HCT116 (cell line): Measurements from ENCODE around the gene KRT33B.

Experiments used
- CBX3 ChIP-seq: IDR thresholded peaks from 2 replicates; pipeline ENCODE4 v1.6.1; 2012; ENCODE audit warnings: low read depth
- EGR1 ChIP-seq: IDR thresholded peaks from 2 replicates; pipeline ENCODE4 v1.6.1; 2012; ENCODE audit warnings: low read depth
- ELF1 ChIP-seq: IDR thresholded peaks from 2 replicates; pipeline ENCODE4 v1.6.1; 2012; ENCODE audit warnings: low read depth, borderline replicate concordance
- FOSL1 ChIP-seq: IDR thresholded peaks from 2 replicates; pipeline ENCODE4 v1.6.1; 2012; ENCODE audit warnings: low read depth
- POLR2A ChIP-seq: IDR thresholded peaks from 2 replicates; pipeline ENCODE4 v1.7.0; 2011; ENCODE audit warnings: borderline replicate concordance; ENCODE audit not compliant: insufficient read depth, insufficient read length; ENCODE audit errors: extremely low read depth
- POLR2AphosphoS5 ChIP-seq: IDR thresholded peaks from 2 replicates; pipeline ENCODE4 v1.6.1; 2011; ENCODE audit warnings: mild to moderate bottlenecking, low read depth, low read length, moderate library complexity
- SRF ChIP-seq: IDR thresholded peaks from 2 replicates; pipeline ENCODE4 v1.6.1; 2012; ENCODE audit warnings: low read depth
- YY1 ChIP-seq: IDR thresholded peaks from 2 replicates; pipeline ENCODE4 v1.6.1; 2011; ENCODE audit warnings: low read length, low read depth, moderate library complexity, mild to moderate bottlenecking; ENCODE audit not compliant: insufficient replicate concordance; ENCODE audit errors: extremely low read depth
- ZNF274 ChIP-seq: fragments of 200-500 bp; sonication (Bioruptor generic); IDR thresholded peaks from 2 replicates; pipeline ENCODE4 v1.6.1; 2014; ENCODE audit warnings: mild to moderate bottlenecking, low read depth, low read length, inconsistent platforms
- TF ChIP-seq, protein P1 (sequence below): IDR thresholded peaks from 2 replicates; pipeline ENCODE4 v1.6.1; 2012; ENCODE audit warnings: low read depth
- TF ChIP-seq, protein P2 (sequence below), 3 experiments: fragments of 200-600 bp in 1 of 3; sonication (generic) in 1 of 3; IDR thresholded peaks in 2 of 3; conservative IDR thresholded peaks in 1 of 3; 2 replicates each; pipeline ENCODE4 v1.5.1; 2012 to 2017; ENCODE audit warnings: low read depth in 2 of 3, low read length in 2 of 3, antibody characterized with exemption in 1 of 3, borderline replicate concordance in 1 of 3, control low read depth in 1 of 3, mild to moderate bottlenecking in 1 of 3, mixed read lengths in 1 of 3, mixed run types in 1 of 3, moderate library complexity in 1 of 3; ENCODE audit not compliant: insufficient read depth in 1 of 3
- TF ChIP-seq, protein P3 (sequence below): IDR thresholded peaks from 2 replicates; pipeline ENCODE4 v1.6.1; 2012

DNA sequence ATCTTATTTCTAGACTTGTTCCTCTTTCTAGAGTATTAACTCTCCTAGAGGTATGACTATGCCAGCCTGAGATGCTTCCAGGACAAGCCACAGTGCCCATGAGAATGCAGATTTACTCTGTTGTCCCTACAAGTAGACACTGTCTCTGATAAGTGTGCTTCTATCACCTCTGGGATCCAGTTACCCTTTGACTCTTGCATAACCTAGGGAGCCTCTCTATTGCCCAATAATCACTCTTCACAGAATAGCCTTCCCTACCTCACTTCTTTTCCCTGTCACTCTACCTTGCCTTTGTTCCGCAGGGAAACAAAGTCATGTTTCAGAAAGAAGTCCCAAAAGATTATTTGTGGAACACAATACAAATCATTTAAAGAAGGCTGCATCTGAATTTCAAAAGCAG is 14.1 kb upstream of the KRT33B start:
- TF ChIP-seq EGR1 (no peak), YY1 (no peak), FOSL1 (no peak), POLR2AphosphoS5 (no peak), SRF (no peak), POLR2A (no peak), CBX3 (no peak), ZNF274 (no peak), ELF1 (no peak)
- TF ChIP-seq, protein P1, sequence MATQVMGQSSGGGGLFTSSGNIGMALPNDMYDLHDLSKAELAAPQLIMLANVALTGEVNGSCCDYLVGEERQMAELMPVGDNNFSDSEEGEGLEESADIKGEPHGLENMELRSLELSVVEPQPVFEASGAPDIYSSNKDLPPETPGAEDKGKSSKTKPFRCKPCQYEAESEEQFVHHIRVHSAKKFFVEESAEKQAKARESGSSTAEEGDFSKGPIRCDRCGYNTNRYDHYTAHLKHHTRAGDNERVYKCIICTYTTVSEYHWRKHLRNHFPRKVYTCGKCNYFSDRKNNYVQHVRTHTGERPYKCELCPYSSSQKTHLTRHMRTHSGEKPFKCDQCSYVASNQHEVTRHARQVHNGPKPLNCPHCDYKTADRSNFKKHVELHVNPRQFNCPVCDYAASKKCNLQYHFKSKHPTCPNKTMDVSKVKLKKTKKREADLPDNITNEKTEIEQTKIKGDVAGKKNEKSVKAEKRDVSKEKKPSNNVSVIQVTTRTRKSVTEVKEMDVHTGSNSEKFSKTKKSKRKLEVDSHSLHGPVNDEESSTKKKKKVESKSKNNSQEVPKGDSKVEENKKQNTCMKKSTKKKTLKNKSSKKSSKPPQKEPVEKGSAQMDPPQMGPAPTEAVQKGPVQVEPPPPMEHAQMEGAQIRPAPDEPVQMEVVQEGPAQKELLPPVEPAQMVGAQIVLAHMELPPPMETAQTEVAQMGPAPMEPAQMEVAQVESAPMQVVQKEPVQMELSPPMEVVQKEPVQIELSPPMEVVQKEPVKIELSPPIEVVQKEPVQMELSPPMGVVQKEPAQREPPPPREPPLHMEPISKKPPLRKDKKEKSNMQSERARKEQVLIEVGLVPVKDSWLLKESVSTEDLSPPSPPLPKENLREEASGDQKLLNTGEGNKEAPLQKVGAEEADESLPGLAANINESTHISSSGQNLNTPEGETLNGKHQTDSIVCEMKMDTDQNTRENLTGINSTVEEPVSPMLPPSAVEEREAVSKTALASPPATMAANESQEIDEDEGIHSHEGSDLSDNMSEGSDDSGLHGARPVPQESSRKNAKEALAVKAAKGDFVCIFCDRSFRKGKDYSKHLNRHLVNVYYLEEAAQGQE = no peak
- TF ChIP-seq, protein P2, sequence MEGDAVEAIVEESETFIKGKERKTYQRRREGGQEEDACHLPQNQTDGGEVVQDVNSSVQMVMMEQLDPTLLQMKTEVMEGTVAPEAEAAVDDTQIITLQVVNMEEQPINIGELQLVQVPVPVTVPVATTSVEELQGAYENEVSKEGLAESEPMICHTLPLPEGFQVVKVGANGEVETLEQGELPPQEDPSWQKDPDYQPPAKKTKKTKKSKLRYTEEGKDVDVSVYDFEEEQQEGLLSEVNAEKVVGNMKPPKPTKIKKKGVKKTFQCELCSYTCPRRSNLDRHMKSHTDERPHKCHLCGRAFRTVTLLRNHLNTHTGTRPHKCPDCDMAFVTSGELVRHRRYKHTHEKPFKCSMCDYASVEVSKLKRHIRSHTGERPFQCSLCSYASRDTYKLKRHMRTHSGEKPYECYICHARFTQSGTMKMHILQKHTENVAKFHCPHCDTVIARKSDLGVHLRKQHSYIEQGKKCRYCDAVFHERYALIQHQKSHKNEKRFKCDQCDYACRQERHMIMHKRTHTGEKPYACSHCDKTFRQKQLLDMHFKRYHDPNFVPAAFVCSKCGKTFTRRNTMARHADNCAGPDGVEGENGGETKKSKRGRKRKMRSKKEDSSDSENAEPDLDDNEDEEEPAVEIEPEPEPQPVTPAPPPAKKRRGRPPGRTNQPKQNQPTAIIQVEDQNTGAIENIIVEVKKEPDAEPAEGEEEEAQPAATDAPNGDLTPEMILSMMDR (IDR thresholded peaks at IDR 0.05 in 2 of 3, conservative IDR thresholded peaks at IDR 0.05 in 1 of 3; ENCODE audit: borderline replicate concordance in 1 of 3, insufficient read depth in 1 of 3, low read depth in 2 of 3, low read length in 2 of 3) = no peak
- TF ChIP-seq, protein P3, sequence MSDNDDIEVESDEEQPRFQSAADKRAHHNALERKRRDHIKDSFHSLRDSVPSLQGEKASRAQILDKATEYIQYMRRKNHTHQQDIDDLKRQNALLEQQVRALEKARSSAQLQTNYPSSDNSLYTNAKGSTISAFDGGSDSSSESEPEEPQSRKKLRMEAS = no peak
